Duodenal mucosa (tissue), 2 donors: ENCODE measurements around the gene KRT83.
A peak's percentile ranks its signal among the peaks of the same experiment; 100 is the strongest.

Experiments used
- H3K27ac ChIP-seq: one replicate; pipeline ENCODE4 v1.7.0; 2013; ENCODE audit warnings: low read depth, low read length
- H3K27me3 ChIP-seq, 2 donors: one replicate each; pipeline ENCODE4 v1.7.0; 2013; ENCODE audit warnings: low read length in 2 of 2, control low read depth in 1 of 2; ENCODE audit not compliant: insufficient read depth in 2 of 2, control insufficient read depth in 1 of 2
- H3K36me3 ChIP-seq, 2 donors: one replicate each; pipeline ENCODE4 v1.7.0; 2013; ENCODE audit warnings: low read length in 2 of 2, control low read depth in 1 of 2; ENCODE audit not compliant: insufficient read depth in 2 of 2, control insufficient read depth in 1 of 2
- H3K4me1 ChIP-seq, 2 donors: one replicate each; pipeline ENCODE4 v1.7.0; 2013; ENCODE audit warnings: low read length in 2 of 2, control low read depth in 1 of 2; ENCODE audit not compliant: insufficient read depth in 2 of 2, control insufficient read depth in 1 of 2
- H3K4me3 ChIP-seq, 2 donors: one replicate each; pipeline ENCODE4 v1.7.0; 2013; ENCODE audit warnings: low read length in 2 of 2, low read depth in 1 of 2
- H3K9ac ChIP-seq, 2 donors: one replicate each; pipeline ENCODE4 v1.7.0; 2013; ENCODE audit warnings: low read length in 2 of 2, low read depth in 1 of 2
- H3K9me3 ChIP-seq, 2 donors: one replicate each; pipeline ENCODE4 v1.7.0; 2013; ENCODE audit warnings: low read length in 2 of 2, control low read depth in 1 of 2; ENCODE audit not compliant: control insufficient read depth in 1 of 2

The KRT83 gene

DNA sequence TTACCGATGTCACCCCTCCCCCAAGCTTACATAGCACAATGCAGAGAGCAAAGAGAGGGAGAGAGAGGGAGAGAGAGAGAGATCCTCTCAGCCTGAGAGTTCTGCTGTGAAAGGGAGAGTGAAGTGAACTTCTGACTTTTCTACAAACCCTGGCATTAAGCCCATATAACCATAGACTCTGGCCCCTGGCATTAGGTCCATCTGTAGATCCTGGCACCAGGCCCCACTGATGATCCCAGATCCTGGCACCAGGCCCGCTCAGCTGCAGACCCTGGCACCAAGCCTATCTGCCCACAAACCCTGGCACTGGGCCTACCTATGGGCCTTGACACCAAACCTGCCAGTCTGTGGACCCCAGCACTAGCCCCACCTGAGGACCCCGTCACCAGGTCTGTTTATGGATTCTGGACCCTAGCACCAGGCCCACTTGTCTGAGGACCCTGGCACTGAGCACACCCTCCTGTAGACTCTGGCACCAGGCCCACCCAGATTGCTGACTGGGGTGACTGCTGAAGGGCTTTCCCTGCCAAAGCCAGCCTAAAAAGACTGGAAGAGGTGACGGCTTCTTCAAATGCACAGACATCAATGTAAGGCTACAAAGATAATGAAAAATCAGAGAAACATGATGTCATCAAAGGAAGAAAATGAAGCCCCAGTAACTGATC lies 14.5 kb upstream of the KRT83 start:
- Histone ChIP-seq H3K27ac (no peak overlapping the region), H3K9ac (peak overlapping the region in 1 of 2 donors; percentile 53), H3K4me3 (peak overlapping the region in 1 of 2 donors; percentile 9), H3K9me3 (no peaks in the 10 kb centered on the region), H3K36me3 (no peaks in the 10 kb centered on the region), H3K4me1 (peaks cover 8 to 15% of the 10 kb centered on the region in 2 donors), H3K27me3 (no peaks in the 10 kb centered on the region)

DNA sequence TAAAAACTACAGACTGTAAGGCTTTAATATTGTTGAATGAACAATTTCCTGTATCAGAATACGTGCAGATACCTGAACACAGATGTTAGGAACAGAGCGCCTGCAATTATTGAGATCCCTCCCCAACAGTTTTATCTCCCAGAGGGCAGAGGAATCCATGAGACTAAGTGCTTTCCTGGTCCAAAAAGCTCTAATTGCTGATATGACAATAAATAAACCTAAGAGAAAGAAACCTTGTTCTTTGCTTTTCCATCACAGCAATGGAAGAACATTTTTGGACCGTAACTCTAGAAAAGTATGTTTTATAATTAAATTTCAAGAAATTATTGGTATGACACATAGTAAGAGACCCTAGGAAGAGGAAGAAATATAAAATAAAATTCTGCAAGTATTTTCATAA lies 13.0 kb upstream of the KRT83 start:
- H3K27me3 ChIP-seq, result no peaks in the 10 kb centered on the region
- no peak overlapping the region for H3K27ac ChIP-seq
- no peak overlapping the region for H3K4me3 ChIP-seq
- H3K36me3 ChIP-seq, result no peaks in the 10 kb centered on the region
- peaks cover 8 to 15% of the 10 kb centered on the region in 2 donors for H3K4me1 ChIP-seq
- H3K9me3 ChIP-seq, result no peaks in the 10 kb centered on the region
- no peak overlapping the region for H3K9ac ChIP-seq

DNA sequence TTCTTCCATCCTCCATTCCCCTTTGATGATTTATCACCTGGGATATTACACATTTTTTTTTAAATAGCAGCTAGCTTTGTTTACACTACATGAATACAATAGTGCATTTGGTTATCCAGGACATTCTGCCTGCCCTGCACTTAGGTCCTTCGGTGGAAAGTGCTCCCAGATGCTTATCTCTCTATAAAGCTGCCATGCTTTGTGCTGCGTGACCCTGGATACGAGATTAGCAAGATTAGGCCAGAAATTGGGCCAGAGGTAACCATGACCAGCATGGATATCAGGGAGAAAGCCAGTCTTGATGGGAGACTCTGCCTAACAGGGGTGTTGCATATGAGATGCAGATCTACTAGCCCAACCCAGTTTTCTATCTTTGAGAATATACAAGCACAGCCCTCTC lies 12.1 kb upstream of the KRT83 start:
- Histone ChIP-seq H3K27me3 (no peaks in the 10 kb centered on the region), H3K4me3 (no peak overlapping the region), H3K27ac (no peak overlapping the region), H3K36me3 (no peaks in the 10 kb centered on the region), H3K9ac (no peak overlapping the region), H3K9me3 (no peaks in the 10 kb centered on the region), H3K4me1 (peaks cover 8 to 15% of the 10 kb centered on the region in 2 donors)

DNA sequence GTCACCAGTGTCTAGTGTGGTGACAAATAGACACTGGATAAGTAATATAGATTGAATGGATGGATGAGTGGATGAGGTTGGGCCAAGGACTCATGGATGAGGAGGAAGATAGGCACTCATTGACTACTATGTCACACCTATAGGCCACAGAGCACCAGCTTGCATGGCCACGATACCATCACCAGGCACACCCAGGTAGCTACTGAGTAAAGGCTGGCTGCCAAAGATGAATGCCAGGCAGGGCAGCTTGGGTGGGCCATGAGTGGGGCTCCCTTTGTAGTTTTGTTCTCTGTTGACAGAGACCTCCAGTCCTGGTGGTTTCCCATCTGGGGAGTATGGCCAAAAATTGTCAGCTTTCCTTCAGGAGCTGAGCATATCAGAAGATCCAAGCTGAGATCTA lies 11.2 kb upstream of the KRT83 start:
- H3K9me3 ChIP-seq, result no peaks in the 10 kb centered on the region
- H3K4me1 ChIP-seq, result peaks cover 11 to 15% of the 10 kb centered on the region in 2 donors
- no peak overlapping the region for H3K27ac ChIP-seq
- no peaks in the 10 kb centered on the region for H3K27me3 ChIP-seq
- no peak overlapping the region for H3K4me3 ChIP-seq
- no peak overlapping the region for H3K9ac ChIP-seq
- H3K36me3 ChIP-seq, result no peaks in the 10 kb centered on the region

DNA sequence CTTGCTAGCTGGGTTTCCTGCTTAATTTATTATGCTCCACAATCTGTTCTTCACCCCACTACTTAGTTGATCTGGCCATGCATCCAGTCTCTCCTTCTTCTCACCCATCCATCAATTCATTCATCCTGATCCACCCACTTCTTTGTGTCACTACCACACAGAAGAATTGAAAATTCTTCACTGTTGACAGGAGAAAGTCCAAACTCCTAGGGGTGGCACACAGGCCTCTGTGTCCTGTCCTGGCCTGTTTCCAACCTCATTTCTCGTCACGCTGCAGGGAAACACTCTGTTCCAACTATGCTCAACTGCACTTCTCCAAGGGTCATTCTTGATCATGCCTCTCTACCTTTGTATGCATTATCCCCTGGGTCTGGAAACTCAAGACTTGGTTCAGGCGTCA lies 10.6 kb upstream of the KRT83 start:
- Histone ChIP-seq H3K9me3 (no peaks in the 10 kb centered on the region), H3K27ac (no peak overlapping the region), H3K9ac (no peak overlapping the region), H3K27me3 (no peaks in the 10 kb centered on the region), H3K36me3 (no peaks in the 10 kb centered on the region), H3K4me1 (peaks cover 11 to 15% of the 10 kb centered on the region in 2 donors), H3K4me3 (no peak overlapping the region)

DNA sequence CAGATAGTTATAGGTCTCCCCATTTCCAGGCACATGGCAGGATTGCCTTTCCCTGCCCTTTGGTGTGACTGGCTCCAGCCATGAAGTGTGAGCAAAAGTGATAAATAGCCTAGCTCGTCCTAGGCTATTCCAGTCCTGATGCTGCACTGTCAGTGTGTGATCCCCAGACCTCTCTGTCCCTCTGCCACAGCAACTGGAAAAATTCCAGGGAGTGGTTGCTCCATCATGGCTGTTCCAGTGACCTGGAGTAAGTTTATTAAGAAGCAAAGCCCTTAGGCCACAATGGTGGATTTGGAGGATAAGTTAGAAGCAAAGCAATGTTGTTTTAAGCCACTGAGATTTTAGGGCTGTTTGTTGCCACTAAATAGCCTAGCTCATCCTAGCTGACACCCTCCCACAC lies 9.8 kb upstream of the KRT83 start:
- Histone ChIP-seq H3K9ac (no peak overlapping the region), H3K9me3 (no peaks in the 10 kb centered on the region), H3K4me3 (no peak overlapping the region), H3K27me3 (no peaks in the 10 kb centered on the region), H3K27ac (no peak overlapping the region), H3K36me3 (no peaks in the 10 kb centered on the region), H3K4me1 (peaks cover 11 to 15% of the 10 kb centered on the region in 2 donors)

DNA sequence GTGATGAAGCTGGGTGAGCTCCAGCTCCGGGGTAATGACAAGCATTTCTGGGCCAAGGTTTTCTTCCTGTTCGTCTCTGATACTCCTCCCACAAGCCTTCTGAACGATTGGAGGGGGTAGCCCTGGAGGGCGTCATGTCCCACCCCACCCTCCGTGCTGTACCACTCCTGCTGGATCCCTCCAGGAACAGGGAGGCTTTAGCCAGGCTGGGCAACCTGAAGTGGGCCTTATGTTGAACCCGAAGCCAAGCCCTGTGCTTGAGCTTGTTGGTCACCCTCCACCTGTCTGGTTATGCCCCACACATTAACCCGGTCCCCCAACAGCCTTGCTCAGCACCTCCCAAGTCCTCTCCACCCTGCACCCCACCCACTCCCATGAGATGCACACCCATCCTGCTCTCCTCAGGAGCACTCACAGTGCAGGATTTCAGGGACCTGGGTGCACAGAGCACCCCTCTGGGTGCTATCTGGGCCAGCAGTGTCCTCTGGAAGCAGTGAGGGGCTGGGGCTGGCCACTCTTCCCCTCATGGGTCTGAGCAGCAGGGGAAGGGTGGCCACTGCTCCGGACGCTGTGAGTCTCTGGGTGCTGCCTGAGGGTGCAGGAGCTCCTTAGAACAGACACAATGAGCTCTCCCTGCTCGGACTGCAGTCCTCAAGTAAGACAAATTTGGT lies 6.8 kb upstream of the KRT83 start:
- H3K9me3 ChIP-seq, result no peaks in the 10 kb centered on the region
- H3K27me3 ChIP-seq, result no peaks in the 10 kb centered on the region
- H3K4me3 ChIP-seq, result no peak overlapping the region
- H3K4me1 ChIP-seq, result peaks cover 3% of the 10 kb centered on the region in 2 donors
- H3K9ac ChIP-seq, result no peak overlapping the region
- H3K36me3 ChIP-seq, result no peaks in the 10 kb centered on the region
- no peak overlapping the region for H3K27ac ChIP-seq

DNA sequence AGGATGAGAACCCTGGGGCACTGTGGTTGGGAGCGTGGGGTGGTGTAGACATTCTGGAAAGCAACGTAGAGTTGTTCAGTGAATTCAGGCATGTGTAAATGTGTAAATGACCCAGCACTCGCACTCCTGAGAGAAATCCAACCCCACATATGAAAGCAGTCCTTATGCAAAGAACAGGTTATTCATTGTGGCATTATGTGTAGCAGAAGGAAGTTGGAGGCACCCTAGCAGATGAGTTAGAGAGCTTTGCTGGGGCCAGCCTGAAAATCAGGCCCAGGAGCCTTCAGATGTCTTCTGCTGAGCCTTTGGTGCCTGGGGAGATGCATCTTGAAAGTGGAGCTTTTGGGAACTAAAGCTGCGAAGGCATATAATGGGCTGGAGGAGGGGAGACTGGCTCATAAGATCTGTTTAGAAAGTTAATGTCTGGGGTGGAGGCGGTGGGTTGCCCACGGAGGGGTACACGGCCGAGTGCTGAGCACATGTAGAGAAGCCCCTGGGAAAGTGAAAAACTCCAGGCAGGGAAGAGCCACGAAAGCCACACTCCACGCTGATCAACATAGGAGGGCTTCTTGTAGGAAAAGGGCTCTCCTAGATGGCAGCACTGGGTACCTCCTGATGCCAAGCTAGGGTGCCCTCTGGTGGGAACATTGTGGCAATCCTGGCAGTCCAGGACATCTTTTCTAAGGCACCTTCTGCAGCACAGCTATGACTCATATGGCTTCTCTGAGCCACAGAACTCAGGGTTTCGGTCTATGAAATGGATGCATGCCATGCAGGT lies 6.0 kb upstream of the KRT83 start:
- Histone ChIP-seq H3K9me3 (no peaks in the 10 kb centered on the region), H3K4me1 (peaks cover 3% of the 10 kb centered on the region in 2 donors), H3K9ac (no peak overlapping the region), H3K36me3 (no peaks in the 10 kb centered on the region), H3K27me3 (peaks cover 3 to 6% of the 10 kb centered on the region in 2 donors), H3K27ac (no peak overlapping the region), H3K4me3 (no peak overlapping the region)

DNA sequence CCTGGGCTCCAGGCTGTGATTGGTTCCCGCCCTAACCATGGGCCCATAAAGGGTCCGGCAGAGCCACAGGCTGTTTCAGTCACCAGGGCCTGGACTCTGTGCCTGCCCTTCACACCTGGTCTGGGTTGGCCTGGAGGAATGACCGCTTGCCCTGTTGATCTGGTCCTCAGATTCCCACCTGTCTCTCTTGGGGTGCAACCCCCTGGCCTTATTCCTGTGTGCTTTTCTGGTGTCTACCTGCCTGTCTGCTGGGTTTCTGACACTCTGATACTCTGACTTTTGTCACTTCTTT lies 2.9 kb upstream of the KRT83 start:
- H3K27ac ChIP-seq, result no peak overlapping the region

DNA sequence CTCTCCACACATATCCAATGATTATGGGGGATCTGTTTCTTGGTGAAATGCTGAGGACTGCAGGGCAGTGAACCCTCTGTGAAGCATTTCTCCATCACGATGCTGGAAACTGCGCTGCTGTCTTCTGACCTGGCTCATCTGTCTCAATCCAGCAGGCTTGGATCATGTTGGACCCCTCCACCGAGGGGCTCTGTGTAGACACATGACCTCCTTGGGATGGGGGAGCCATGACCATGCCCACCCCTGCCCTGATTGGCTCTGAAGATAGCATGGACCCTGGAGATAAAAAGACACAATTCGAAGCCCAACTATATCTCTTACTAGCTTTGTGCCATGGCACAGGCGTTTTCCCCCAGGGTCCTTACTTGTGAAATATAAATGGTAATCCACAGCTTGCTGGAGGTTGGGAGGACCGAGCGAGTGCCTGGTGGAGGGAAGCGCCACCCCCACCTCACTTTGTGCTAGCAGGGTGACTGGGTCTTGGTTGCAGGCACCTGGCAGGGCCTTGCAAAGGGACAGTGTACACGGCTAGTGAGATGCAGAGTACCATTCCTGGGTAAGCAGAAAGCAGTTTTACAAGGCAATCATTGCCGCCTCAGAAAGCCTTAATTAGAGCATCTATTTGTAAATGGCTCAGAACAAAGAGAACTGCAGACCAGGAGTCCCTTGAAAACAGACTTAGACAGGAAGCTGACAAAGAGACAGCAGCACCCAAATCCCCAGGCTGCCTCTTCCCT lies 2.4 kb upstream of the KRT83 start:
- Histone ChIP-seq H3K27ac (no peak overlapping the region), H3K9ac (no peak overlapping the region), H3K27me3 (peaks cover 10 to 15% of the 10 kb centered on the region in 2 donors), H3K4me3 (no peak overlapping the region), H3K4me1 (peaks cover 0 to 3% of the 10 kb centered on the region in 2 donors), H3K36me3 (no peaks in the 10 kb centered on the region), H3K9me3 (no peaks in the 10 kb centered on the region)

More for the DNA sequence above, 2.9 kb upstream of the KRT83 start:
- Histone ChIP-seq H3K27me3 (peaks cover 10 to 15% of the 10 kb centered on the region in 2 donors), H3K9ac (no peak overlapping the region), H3K4me1 (peaks cover 0 to 3% of the 10 kb centered on the region in 2 donors), H3K36me3 (no peaks in the 10 kb centered on the region), H3K9me3 (no peaks in the 10 kb centered on the region), H3K4me3 (no peak overlapping the region)
